Measurements from ENCODE around the gene NR3C2.

- TF ChIP-seq, protein P1, sequence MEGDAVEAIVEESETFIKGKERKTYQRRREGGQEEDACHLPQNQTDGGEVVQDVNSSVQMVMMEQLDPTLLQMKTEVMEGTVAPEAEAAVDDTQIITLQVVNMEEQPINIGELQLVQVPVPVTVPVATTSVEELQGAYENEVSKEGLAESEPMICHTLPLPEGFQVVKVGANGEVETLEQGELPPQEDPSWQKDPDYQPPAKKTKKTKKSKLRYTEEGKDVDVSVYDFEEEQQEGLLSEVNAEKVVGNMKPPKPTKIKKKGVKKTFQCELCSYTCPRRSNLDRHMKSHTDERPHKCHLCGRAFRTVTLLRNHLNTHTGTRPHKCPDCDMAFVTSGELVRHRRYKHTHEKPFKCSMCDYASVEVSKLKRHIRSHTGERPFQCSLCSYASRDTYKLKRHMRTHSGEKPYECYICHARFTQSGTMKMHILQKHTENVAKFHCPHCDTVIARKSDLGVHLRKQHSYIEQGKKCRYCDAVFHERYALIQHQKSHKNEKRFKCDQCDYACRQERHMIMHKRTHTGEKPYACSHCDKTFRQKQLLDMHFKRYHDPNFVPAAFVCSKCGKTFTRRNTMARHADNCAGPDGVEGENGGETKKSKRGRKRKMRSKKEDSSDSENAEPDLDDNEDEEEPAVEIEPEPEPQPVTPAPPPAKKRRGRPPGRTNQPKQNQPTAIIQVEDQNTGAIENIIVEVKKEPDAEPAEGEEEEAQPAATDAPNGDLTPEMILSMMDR (conservative IDR thresholded peaks at IDR 0.05; ENCODE audit: low read depth in 2 of 2) = no peak
- TF ChIP-seq POLR2AphosphoS5 (IDR thresholded peaks at IDR 0.05; ENCODE audit: low read depth) (no peak), ZNF114 (CRISPR knock-in tag; IDR thresholded peaks at IDR 0.05) (no peak), CREB1 (CRISPR knock-in tag; IDR thresholded peaks at IDR 0.05; ENCODE audit: low read depth) (no peak), EZH2phosphoT487 (IDR thresholded peaks at IDR 0.05; ENCODE audit: unreplicated experiment) (no peak), EZH2 (IDR thresholded peaks at IDR 0.05; ENCODE audit: low read depth, unreplicated experiment) (no peak), ZNF331 (CRISPR knock-in tag; IDR thresholded peaks at IDR 0.05; ENCODE audit: low read depth) (no peak), ETS1 (IDR thresholded peaks at IDR 0.05) (no peak), JUNB (IDR thresholded peaks at IDR 0.05; ENCODE audit: unreplicated experiment) (no peak), NANOG (IDR thresholded peaks at IDR 0.05; ENCODE audit: borderline replicate concordance) (no peak), STAT1 (IDR thresholded peaks at IDR 0.05; ENCODE audit: unreplicated experiment) (no peak)
- TF ChIP-seq, protein P2, sequence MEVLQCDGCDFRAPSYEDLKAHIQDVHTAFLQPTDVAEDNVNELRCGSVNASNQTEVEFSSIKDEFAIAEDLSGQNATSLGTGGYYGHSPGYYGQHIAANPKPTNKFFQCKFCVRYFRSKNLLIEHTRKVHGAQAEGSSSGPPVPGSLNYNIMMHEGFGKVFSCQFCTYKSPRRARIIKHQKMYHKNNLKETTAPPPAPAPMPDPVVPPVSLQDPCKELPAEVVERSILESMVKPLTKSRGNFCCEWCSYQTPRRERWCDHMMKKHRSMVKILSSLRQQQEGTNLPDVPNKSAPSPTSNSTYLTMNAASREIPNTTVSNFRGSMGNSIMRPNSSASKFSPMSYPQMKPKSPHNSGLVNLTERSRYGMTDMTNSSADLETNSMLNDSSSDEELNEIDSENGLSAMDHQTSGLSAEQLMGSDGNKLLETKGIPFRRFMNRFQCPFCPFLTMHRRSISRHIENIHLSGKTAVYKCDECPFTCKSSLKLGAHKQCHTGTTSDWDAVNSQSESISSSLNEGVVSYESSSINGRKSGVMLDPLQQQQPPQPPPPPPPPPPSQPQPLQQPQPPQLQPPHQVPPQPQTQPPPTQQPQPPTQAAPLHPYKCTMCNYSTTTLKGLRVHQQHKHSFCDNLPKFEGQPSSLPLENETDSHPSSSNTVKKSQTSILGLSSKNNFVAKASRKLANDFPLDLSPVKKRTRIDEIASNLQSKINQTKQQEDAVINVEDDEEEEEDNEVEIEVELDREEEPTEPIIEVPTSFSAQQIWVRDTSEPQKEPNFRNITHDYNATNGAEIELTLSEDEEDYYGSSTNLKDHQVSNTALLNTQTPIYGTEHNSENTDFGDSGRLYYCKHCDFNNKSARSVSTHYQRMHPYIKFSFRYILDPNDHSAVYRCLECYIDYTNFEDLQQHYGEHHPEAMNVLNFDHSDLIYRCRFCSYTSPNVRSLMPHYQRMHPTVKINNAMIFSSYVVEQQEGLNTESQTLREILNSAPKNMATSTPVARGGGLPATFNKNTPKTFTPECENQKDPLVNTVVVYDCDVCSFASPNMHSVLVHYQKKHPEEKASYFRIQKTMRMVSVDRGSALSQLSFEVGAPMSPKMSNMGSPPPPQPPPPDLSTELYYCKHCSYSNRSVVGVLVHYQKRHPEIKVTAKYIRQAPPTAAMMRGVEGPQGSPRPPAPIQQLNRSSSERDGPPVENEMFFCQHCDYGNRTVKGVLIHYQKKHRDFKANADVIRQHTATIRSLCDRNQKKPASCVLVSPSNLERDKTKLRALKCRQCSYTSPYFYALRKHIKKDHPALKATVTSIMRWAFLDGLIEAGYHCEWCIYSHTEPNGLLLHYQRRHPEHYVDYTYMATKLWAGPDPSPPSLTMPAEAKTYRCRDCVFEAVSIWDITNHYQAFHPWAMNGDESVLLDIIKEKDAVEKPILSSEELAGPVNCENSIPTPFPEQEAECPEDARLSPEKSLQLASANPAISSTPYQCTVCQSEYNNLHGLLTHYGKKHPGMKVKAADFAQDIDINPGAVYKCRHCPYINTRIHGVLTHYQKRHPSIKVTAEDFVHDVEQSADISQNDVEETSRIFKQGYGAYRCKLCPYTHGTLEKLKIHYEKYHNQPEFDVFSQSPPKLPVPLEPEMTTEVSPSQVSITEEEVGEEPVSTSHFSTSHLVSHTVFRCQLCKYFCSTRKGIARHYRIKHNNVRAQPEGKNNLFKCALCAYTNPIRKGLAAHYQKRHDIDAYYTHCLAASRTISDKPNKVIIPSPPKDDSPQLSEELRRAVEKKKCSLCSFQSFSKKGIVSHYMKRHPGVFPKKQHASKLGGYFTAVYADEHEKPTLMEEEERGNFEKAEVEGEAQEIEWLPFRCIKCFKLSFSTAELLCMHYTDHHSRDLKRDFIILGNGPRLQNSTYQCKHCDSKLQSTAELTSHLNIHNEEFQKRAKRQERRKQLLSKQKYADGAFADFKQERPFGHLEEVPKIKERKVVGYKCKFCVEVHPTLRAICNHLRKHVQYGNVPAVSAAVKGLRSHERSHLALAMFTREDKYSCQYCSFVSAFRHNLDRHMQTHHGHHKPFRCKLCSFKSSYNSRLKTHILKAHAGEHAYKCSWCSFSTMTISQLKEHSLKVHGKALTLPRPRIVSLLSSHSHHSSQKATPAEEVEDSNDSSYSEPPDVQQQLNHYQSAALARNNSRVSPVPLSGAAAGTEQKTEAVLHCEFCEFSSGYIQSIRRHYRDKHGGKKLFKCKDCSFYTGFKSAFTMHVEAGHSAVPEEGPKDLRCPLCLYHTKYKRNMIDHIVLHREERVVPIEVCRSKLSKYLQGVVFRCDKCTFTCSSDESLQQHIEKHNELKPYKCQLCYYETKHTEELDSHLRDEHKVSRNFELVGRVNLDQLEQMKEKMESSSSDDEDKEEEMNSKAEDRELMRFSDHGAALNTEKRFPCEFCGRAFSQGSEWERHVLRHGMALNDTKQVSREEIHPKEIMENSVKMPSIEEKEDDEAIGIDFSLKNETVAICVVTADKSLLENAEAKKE (CRISPR knock-in tag; IDR thresholded peaks at IDR 0.05) = no peak
- TF ChIP-seq, protein P3, sequence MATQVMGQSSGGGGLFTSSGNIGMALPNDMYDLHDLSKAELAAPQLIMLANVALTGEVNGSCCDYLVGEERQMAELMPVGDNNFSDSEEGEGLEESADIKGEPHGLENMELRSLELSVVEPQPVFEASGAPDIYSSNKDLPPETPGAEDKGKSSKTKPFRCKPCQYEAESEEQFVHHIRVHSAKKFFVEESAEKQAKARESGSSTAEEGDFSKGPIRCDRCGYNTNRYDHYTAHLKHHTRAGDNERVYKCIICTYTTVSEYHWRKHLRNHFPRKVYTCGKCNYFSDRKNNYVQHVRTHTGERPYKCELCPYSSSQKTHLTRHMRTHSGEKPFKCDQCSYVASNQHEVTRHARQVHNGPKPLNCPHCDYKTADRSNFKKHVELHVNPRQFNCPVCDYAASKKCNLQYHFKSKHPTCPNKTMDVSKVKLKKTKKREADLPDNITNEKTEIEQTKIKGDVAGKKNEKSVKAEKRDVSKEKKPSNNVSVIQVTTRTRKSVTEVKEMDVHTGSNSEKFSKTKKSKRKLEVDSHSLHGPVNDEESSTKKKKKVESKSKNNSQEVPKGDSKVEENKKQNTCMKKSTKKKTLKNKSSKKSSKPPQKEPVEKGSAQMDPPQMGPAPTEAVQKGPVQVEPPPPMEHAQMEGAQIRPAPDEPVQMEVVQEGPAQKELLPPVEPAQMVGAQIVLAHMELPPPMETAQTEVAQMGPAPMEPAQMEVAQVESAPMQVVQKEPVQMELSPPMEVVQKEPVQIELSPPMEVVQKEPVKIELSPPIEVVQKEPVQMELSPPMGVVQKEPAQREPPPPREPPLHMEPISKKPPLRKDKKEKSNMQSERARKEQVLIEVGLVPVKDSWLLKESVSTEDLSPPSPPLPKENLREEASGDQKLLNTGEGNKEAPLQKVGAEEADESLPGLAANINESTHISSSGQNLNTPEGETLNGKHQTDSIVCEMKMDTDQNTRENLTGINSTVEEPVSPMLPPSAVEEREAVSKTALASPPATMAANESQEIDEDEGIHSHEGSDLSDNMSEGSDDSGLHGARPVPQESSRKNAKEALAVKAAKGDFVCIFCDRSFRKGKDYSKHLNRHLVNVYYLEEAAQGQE (IDR thresholded peaks at IDR 0.05; ENCODE audit: unreplicated experiment) = no peak
These were observed 227.6 kb downstream of the NR3C2 start for GRCh38 chr4:148214529-148215166.
